ENCODE results near the gene TRIOBP. TPM values are rescaled to one million over a fixed set of nuclear protein-coding genes. Genes with fewer than 3 reads are reported as not detected.

Gene TRIOBP
- total RNA-seq, 1 donor from 2014 or later: 114 TPM

GRCh38 chr22:37804881-37805809 lies 108.3 kb downstream of the TRIOBP start:
- peak; percentile 35 for DNase-seq (ENCODE audit: low read depth)

GRCh38 chr22:37805810-37806277 lies 109.0 kb downstream of the TRIOBP start:
- no peak for DNase-seq (ENCODE audit: low read depth)

GRCh38 chr22:37806409-37807333 lies 109.8 kb downstream of the TRIOBP start:
- DNase-seq (ENCODE audit: low read depth): peak; percentile 69

- DNase-seq (ENCODE audit: low read depth): peak; percentile 88
These were observed 110.8 kb downstream of the TRIOBP start, which contains the start of gene GCAT for GRCh38 chr22:37807410-37808293. Gene GCAT (plus strand): TSS chr22:37807934. CDS start chr22:37807968, 34 bp downstream.

- peak; percentile 29 for DNase-seq (ENCODE audit: low read depth)
These were observed 111.4 kb downstream of the TRIOBP start for GRCh38 chr22:37808294-37808657.

- no peak for DNase-seq (ENCODE audit: low read depth)
These were observed 113.0 kb downstream of the TRIOBP start for GRCh38 chr22:37809672-37810333.

GRCh38 chr22:37811867-37812266 lies 115.0 kb downstream of the TRIOBP start:
- no peak for DNase-seq (ENCODE audit: low read depth)

- no peak for DNase-seq (ENCODE audit: low read depth)
These were observed 116.2 kb downstream of the TRIOBP start for GRCh38 chr22:37812869-37813678.

GRCh38 chr22:37815593-37815992 lies 118.7 kb downstream of the TRIOBP start:
- no peak for DNase-seq (ENCODE audit: low read depth)

GRCh38 chr22:37816543-37817180 lies 119.8 kb downstream of the TRIOBP start:
- DNase-seq (ENCODE audit: low read depth): no peak

- peak; percentile 40 for DNase-seq (ENCODE audit: low read depth)
These were observed 121.0 kb downstream of the TRIOBP start for GRCh38 chr22:37817705-37818408.

- DNase-seq (ENCODE audit: low read depth): no peak
These were observed 121.7 kb downstream of the TRIOBP start for GRCh38 chr22:37818409-37819104.

GRCh38 chr22:37819105-37819433 lies 122.2 kb downstream of the TRIOBP start:
- DNase-seq (ENCODE audit: low read depth): no peak

GRCh38 chr22:37820350-37820749 lies 123.5 kb downstream of the TRIOBP start:
- no peak for DNase-seq (ENCODE audit: low read depth)

GRCh38 chr22:37822079-37822833 lies 125.4 kb downstream of the TRIOBP start:
- DNase-seq (ENCODE audit: low read depth): no peak

GRCh38 chr22:37823134-37823985 lies 126.5 kb downstream of the TRIOBP start, which contains the start of gene GALR3:
Gene GALR3 (plus strand): TSS chr22:37823382. CDS start chr22:37823407, 25 bp downstream.
- DNase-seq (ENCODE audit: low read depth): no peak

All from renal cortical epithelial cell (primary cell).